Keratinocyte (primary cell): ENCODE results near the gene SSPN.

Experiments used
- EZH2 ChIP-seq: IDR thresholded peaks from one replicate; pipeline ENCODE4 v1.6.1; 2012; ENCODE audit warnings: inconsistent platforms, mild to moderate bottlenecking, low read length, moderate library complexity
- TF ChIP-seq, protein P1 (sequence below), 3 experiments: IDR thresholded peaks in 1 of 3; conservative IDR thresholded peaks in 1 of 3; optimal IDR thresholded peaks in 1 of 3; 2 replicates in 2 of 3; 3 replicates in 1 of 3; pipeline versions ENCODE3 to v1.5.1; 2011; ENCODE audit warnings: low read length in 3 of 3, mild to moderate bottlenecking in 3 of 3, moderate library complexity in 2 of 3, control low read depth in 1 of 3, inconsistent platforms in 1 of 3; ENCODE audit not compliant: insufficient read depth in 2 of 3; ENCODE audit errors: extremely low read depth in 1 of 3

DNA sequence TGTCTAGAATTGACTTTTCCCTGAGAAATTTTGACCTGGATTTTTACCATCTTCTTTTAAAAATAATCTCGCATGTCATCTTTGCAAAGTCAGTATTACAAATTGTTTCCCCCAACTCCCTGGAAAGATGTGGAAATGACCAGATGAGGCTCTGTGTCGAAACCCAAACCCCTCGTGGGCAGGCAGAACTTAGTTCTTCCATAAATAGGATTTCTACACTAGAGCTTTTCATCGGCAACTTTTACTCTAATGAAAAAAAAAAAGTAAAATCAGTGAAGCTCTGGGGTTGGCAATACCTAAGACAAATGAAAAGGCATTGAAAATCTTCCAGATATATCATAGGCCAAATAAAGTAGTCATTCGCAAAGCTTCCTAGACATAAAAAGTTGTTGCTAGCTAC lies 17.0 kb downstream of the SSPN start:
- TF ChIP-seq, protein P1, sequence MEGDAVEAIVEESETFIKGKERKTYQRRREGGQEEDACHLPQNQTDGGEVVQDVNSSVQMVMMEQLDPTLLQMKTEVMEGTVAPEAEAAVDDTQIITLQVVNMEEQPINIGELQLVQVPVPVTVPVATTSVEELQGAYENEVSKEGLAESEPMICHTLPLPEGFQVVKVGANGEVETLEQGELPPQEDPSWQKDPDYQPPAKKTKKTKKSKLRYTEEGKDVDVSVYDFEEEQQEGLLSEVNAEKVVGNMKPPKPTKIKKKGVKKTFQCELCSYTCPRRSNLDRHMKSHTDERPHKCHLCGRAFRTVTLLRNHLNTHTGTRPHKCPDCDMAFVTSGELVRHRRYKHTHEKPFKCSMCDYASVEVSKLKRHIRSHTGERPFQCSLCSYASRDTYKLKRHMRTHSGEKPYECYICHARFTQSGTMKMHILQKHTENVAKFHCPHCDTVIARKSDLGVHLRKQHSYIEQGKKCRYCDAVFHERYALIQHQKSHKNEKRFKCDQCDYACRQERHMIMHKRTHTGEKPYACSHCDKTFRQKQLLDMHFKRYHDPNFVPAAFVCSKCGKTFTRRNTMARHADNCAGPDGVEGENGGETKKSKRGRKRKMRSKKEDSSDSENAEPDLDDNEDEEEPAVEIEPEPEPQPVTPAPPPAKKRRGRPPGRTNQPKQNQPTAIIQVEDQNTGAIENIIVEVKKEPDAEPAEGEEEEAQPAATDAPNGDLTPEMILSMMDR (optimal IDR thresholded peaks at IDR 0.05 in 1 of 3, IDR thresholded peaks at IDR 0.05 in 1 of 3, conservative IDR thresholded peaks at IDR 0.05 in 1 of 3; ENCODE audit: extremely low read depth in 1 of 3, insufficient read depth in 2 of 3, low read length in 3 of 3) = no peak
- TF ChIP-seq EZH2 = no peak
